Measurements from ENCODE around the gene ABCC4. TPM values are rescaled to one million over a fixed set of nuclear protein-coding genes. Genes with fewer than 3 reads are reported as not detected.

ABCC4 gene
- total and polyA plus RNA-seq, 2 experiments from 2014 or later = 4.3 to 12.2 TPM

DNA sequence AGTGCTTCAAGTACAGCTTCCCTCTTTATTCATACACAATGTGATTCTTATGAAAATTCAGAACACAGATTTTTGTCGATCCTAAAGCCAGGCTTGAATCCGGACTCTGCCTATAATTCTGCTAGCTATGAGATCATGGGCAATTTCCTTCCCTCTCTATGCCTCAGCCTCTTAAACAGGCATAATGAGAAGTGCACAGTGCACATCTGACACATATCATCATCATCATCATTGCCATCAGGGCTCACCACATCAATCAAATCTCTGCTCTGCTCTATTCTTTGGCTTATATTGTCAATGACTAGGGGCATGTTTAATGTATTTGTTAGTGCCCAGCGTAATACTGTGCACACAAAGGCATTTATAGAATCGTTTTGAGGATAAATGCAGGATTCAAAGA, 269.1 kb downstream of the ABCC4 start:
- no peak overlapping the region for H3K27ac Mint-ChIP-seq
- no peak overlapping the region for H3K4me2 ChIP-seq

More for the DNA sequence above, 269.1 kb downstream of the ABCC4 start:
- Histone ChIP-seq H3K27ac (ENCODE audit: low read depth) (no peak overlapping the region), H3K4me3 (no peak overlapping the region), H3K79me2 (replicated peaks; ENCODE audit: insufficient read depth) (no peaks in the 10 kb centered on the region), H3K9me2 (ENCODE audit: insufficient read depth) (no peaks in the 10 kb centered on the region), H3F3A (replicated peaks; ENCODE audit: low read depth) (no peaks in the 10 kb centered on the region), H3K4me1 (ENCODE audit: insufficient read depth) (peaks cover 14% of the 10 kb centered on the region), H4K20me1 (replicated peaks; ENCODE audit: insufficient read depth) (no peaks in the 10 kb centered on the region), H2AFZ (no peak overlapping the region), H3K36me3 (ENCODE audit: insufficient read depth) (no peaks in the 10 kb centered on the region), H3K27me3 (ENCODE audit: insufficient read depth) (no peaks in the 10 kb centered on the region)
- DNase-seq (ENCODE audit: low spot score) (no peak), ATAC-seq (no peak)
- no peaks in the 10 kb centered on the region for H3K36me3 Mint-ChIP-seq (ENCODE audit: low read depth)
- H3K9me3 Mint-ChIP-seq = no peaks in the 10 kb centered on the region
- H3K4me1 Mint-ChIP-seq = peaks cover 7% of the 10 kb centered on the region; the same call in 2 of the 3 replicates
- TF ChIP-seq NANOG (IDR thresholded peaks at IDR 0.05; ENCODE audit: borderline replicate concordance) = no peak
- no peak for TF ChIP-seq EZH2phosphoT487 (IDR thresholded peaks at IDR 0.05; ENCODE audit: unreplicated experiment)
- TF ChIP-seq EZH2 (IDR thresholded peaks at IDR 0.05; ENCODE audit: low read depth, unreplicated experiment) = no peak
- no peak for TF ChIP-seq STAT1 (IDR thresholded peaks at IDR 0.05; ENCODE audit: unreplicated experiment)
- TF ChIP-seq POLR2AphosphoS5 (IDR thresholded peaks at IDR 0.05; ENCODE audit: low read depth) = no peak
- TF ChIP-seq, protein P1, sequence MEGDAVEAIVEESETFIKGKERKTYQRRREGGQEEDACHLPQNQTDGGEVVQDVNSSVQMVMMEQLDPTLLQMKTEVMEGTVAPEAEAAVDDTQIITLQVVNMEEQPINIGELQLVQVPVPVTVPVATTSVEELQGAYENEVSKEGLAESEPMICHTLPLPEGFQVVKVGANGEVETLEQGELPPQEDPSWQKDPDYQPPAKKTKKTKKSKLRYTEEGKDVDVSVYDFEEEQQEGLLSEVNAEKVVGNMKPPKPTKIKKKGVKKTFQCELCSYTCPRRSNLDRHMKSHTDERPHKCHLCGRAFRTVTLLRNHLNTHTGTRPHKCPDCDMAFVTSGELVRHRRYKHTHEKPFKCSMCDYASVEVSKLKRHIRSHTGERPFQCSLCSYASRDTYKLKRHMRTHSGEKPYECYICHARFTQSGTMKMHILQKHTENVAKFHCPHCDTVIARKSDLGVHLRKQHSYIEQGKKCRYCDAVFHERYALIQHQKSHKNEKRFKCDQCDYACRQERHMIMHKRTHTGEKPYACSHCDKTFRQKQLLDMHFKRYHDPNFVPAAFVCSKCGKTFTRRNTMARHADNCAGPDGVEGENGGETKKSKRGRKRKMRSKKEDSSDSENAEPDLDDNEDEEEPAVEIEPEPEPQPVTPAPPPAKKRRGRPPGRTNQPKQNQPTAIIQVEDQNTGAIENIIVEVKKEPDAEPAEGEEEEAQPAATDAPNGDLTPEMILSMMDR (conservative IDR thresholded peaks at IDR 0.05; ENCODE audit: low read depth in 2 of 2) = no peak
- no peak for TF ChIP-seq CREB1 (CRISPR knock-in tag; IDR thresholded peaks at IDR 0.05; ENCODE audit: low read depth)
- TF ChIP-seq, protein P2, sequence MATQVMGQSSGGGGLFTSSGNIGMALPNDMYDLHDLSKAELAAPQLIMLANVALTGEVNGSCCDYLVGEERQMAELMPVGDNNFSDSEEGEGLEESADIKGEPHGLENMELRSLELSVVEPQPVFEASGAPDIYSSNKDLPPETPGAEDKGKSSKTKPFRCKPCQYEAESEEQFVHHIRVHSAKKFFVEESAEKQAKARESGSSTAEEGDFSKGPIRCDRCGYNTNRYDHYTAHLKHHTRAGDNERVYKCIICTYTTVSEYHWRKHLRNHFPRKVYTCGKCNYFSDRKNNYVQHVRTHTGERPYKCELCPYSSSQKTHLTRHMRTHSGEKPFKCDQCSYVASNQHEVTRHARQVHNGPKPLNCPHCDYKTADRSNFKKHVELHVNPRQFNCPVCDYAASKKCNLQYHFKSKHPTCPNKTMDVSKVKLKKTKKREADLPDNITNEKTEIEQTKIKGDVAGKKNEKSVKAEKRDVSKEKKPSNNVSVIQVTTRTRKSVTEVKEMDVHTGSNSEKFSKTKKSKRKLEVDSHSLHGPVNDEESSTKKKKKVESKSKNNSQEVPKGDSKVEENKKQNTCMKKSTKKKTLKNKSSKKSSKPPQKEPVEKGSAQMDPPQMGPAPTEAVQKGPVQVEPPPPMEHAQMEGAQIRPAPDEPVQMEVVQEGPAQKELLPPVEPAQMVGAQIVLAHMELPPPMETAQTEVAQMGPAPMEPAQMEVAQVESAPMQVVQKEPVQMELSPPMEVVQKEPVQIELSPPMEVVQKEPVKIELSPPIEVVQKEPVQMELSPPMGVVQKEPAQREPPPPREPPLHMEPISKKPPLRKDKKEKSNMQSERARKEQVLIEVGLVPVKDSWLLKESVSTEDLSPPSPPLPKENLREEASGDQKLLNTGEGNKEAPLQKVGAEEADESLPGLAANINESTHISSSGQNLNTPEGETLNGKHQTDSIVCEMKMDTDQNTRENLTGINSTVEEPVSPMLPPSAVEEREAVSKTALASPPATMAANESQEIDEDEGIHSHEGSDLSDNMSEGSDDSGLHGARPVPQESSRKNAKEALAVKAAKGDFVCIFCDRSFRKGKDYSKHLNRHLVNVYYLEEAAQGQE (IDR thresholded peaks at IDR 0.05; ENCODE audit: unreplicated experiment) = no peak
- TF ChIP-seq, protein P3, sequence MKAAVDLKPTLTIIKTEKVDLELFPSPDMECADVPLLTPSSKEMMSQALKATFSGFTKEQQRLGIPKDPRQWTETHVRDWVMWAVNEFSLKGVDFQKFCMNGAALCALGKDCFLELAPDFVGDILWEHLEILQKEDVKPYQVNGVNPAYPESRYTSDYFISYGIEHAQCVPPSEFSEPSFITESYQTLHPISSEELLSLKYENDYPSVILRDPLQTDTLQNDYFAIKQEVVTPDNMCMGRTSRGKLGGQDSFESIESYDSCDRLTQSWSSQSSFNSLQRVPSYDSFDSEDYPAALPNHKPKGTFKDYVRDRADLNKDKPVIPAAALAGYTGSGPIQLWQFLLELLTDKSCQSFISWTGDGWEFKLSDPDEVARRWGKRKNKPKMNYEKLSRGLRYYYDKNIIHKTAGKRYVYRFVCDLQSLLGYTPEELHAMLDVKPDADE (IDR thresholded peaks at IDR 0.05) = no peak
- TF ChIP-seq, protein P4, sequence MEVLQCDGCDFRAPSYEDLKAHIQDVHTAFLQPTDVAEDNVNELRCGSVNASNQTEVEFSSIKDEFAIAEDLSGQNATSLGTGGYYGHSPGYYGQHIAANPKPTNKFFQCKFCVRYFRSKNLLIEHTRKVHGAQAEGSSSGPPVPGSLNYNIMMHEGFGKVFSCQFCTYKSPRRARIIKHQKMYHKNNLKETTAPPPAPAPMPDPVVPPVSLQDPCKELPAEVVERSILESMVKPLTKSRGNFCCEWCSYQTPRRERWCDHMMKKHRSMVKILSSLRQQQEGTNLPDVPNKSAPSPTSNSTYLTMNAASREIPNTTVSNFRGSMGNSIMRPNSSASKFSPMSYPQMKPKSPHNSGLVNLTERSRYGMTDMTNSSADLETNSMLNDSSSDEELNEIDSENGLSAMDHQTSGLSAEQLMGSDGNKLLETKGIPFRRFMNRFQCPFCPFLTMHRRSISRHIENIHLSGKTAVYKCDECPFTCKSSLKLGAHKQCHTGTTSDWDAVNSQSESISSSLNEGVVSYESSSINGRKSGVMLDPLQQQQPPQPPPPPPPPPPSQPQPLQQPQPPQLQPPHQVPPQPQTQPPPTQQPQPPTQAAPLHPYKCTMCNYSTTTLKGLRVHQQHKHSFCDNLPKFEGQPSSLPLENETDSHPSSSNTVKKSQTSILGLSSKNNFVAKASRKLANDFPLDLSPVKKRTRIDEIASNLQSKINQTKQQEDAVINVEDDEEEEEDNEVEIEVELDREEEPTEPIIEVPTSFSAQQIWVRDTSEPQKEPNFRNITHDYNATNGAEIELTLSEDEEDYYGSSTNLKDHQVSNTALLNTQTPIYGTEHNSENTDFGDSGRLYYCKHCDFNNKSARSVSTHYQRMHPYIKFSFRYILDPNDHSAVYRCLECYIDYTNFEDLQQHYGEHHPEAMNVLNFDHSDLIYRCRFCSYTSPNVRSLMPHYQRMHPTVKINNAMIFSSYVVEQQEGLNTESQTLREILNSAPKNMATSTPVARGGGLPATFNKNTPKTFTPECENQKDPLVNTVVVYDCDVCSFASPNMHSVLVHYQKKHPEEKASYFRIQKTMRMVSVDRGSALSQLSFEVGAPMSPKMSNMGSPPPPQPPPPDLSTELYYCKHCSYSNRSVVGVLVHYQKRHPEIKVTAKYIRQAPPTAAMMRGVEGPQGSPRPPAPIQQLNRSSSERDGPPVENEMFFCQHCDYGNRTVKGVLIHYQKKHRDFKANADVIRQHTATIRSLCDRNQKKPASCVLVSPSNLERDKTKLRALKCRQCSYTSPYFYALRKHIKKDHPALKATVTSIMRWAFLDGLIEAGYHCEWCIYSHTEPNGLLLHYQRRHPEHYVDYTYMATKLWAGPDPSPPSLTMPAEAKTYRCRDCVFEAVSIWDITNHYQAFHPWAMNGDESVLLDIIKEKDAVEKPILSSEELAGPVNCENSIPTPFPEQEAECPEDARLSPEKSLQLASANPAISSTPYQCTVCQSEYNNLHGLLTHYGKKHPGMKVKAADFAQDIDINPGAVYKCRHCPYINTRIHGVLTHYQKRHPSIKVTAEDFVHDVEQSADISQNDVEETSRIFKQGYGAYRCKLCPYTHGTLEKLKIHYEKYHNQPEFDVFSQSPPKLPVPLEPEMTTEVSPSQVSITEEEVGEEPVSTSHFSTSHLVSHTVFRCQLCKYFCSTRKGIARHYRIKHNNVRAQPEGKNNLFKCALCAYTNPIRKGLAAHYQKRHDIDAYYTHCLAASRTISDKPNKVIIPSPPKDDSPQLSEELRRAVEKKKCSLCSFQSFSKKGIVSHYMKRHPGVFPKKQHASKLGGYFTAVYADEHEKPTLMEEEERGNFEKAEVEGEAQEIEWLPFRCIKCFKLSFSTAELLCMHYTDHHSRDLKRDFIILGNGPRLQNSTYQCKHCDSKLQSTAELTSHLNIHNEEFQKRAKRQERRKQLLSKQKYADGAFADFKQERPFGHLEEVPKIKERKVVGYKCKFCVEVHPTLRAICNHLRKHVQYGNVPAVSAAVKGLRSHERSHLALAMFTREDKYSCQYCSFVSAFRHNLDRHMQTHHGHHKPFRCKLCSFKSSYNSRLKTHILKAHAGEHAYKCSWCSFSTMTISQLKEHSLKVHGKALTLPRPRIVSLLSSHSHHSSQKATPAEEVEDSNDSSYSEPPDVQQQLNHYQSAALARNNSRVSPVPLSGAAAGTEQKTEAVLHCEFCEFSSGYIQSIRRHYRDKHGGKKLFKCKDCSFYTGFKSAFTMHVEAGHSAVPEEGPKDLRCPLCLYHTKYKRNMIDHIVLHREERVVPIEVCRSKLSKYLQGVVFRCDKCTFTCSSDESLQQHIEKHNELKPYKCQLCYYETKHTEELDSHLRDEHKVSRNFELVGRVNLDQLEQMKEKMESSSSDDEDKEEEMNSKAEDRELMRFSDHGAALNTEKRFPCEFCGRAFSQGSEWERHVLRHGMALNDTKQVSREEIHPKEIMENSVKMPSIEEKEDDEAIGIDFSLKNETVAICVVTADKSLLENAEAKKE (CRISPR knock-in tag; IDR thresholded peaks at IDR 0.05) = no peak
- TF ChIP-seq ZNF331 (CRISPR knock-in tag; IDR thresholded peaks at IDR 0.05; ENCODE audit: low read depth) = no peak
- no peak for TF ChIP-seq JUNB (IDR thresholded peaks at IDR 0.05; ENCODE audit: unreplicated experiment)
- no peak for TF ChIP-seq ZNF114 (CRISPR knock-in tag; IDR thresholded peaks at IDR 0.05)
- H3K4me3 Mint-ChIP-seq = no peak overlapping the region
- H3K27me3 Mint-ChIP-seq (ENCODE audit: insufficient read depth, low read depth, poor library complexity) = no peaks in the 10 kb centered on the region
